ENCODE data around the gene TLL1.

DNA sequence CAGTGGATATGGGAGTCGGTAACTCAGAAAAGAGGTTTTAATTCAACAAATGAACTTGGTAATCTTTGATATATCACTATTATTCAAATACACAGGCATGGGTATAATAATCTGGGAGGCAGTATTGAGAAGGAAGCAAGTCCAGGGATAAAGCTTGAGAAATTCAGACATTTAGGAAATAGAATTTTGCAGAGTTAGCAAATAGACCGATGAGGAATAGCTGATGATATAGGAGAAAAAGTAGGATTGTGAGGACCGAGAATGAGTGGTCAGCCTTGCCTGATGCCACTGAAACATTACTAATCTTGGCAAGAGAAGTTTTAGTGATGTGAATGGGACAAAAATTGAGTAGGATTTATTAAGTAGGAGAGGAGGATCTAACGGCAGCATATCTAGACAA, 71.9 kb downstream of the TLL1 start:
- TF ChIP-seq, protein P1, sequence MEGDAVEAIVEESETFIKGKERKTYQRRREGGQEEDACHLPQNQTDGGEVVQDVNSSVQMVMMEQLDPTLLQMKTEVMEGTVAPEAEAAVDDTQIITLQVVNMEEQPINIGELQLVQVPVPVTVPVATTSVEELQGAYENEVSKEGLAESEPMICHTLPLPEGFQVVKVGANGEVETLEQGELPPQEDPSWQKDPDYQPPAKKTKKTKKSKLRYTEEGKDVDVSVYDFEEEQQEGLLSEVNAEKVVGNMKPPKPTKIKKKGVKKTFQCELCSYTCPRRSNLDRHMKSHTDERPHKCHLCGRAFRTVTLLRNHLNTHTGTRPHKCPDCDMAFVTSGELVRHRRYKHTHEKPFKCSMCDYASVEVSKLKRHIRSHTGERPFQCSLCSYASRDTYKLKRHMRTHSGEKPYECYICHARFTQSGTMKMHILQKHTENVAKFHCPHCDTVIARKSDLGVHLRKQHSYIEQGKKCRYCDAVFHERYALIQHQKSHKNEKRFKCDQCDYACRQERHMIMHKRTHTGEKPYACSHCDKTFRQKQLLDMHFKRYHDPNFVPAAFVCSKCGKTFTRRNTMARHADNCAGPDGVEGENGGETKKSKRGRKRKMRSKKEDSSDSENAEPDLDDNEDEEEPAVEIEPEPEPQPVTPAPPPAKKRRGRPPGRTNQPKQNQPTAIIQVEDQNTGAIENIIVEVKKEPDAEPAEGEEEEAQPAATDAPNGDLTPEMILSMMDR (IDR thresholded peaks at IDR 0.05): no peak
- no peak for TF ChIP-seq ZFX (IDR thresholded peaks at IDR 0.05; ENCODE audit: borderline replicate concordance)
